Smooth muscle cell (in vitro differentiated cells): ENCODE results near the gene TMEM176A. TPM values are rescaled to one million over a fixed set of nuclear protein-coding genes. Genes with fewer than 3 reads are reported as not detected.

ENCODE experiments used
- DNase-seq: peaks from one replicate; lab custom pipeline; 2025; ENCODE audit not compliant: unreplicated experiment; lab: John Stamatoyannopoulos, UW
- H2AFZ ChIP-seq: fragments of 200-600 bp; sonication (generic); 2 replicates; pipeline ENCODE4 v1.6.0; 2016; ENCODE audit warnings: antibody characterized with exemption, low read depth, mild to moderate bottlenecking
- H3F3A ChIP-seq: fragments of 200-600 bp; sonication (generic); 2 replicates; pipeline ENCODE4 v1.6.0; 2017; ENCODE audit warnings: antibody characterized with exemption, low read depth
- H3K27ac ChIP-seq: fragments of 200-600 bp; sonication (generic); 2 replicates; pipeline ENCODE4 v1.5.1; 2016; ENCODE audit warnings: low read depth, mild to moderate bottlenecking
- H3K27me3 ChIP-seq: fragments of 200-600 bp; sonication (generic); 2 replicates; pipeline ENCODE4 v1.6.1; 2016; ENCODE audit warnings: low read depth, mild to moderate bottlenecking
- H3K36me3 ChIP-seq: fragments of 200-600 bp; sonication (generic); 2 replicates; pipeline ENCODE4 v1.5.1; 2016; ENCODE audit warnings: low read depth
- H3K4me1 ChIP-seq: fragments of 200-600 bp; sonication (generic); 2 replicates; pipeline ENCODE4 v1.5.1; 2016; ENCODE audit warnings: low read depth
- H3K4me2 ChIP-seq: fragments of 200-600 bp; sonication (generic); 2 replicates; pipeline ENCODE4 v1.6.0; 2016; ENCODE audit warnings: mild to moderate bottlenecking
- H3K4me3 ChIP-seq: fragments of 200-600 bp; sonication (generic); 2 replicates; pipeline ENCODE4 v1.5.1; 2016; ENCODE audit warnings: mild to moderate bottlenecking
- H3K79me2 ChIP-seq: fragments of 200-600 bp; sonication (generic); 2 replicates; pipeline ENCODE4 v1.6.0; 2016; ENCODE audit warnings: low read depth, mild to moderate bottlenecking
- H3K9ac ChIP-seq: fragments of 200-600 bp; sonication (generic); 2 replicates; pipeline ENCODE4 v1.6.0; 2016; ENCODE audit warnings: low read depth
- H3K9me3 ChIP-seq: fragments of 200-600 bp; sonication (generic); replicated peaks from 2 replicates; pipeline ENCODE4 v1.5.1; 2016; ENCODE audit warnings: low read depth
- H4K20me1 ChIP-seq: fragments of 200-600 bp; sonication (generic); 2 replicates; pipeline ENCODE4 v1.6.0; 2016; ENCODE audit warnings: low read depth
- WGBS: methylation state at CpG from one replicate; pipeline ENCODE4 v1.1.7; 2016; ENCODE audit warnings: low lambda C conversion rate; 5-methylcytosine and 5-hydroxymethylcytosine counted together
- polyA plus RNA-seq: library from polyadenylated mRNA; unstranded; fragments of >200 nt; fragmentation: Nextera tagmentation; extraction: Ambion mirVana; gene quantifications from 2 replicates; pipeline ENCODE4 v1.2.1, GENCODE V29; 2016
- total RNA-seq: library from RNA; depleted of rRNA; stranded (reverse); fragments of >200 nt; gene quantifications from 2 replicates; pipeline ENCODE4 v1.2.3, GENCODE V29; 2014
- TF ChIP-seq, protein P1 (sequence below): fragments of 200-600 bp; sonication (generic); IDR thresholded peaks from 2 replicates; pipeline ENCODE4 v1.5.1; 2017; ENCODE audit warnings: borderline replicate concordance, mild to moderate bottlenecking, antibody characterized with exemption; ENCODE audit not compliant: insufficient read depth, poor library complexity, severe bottlenecking

The TMEM176A gene
- total and polyA plus RNA-seq, 2 experiments from 2014 or later = 52.8 to 105 TPM

DNA sequence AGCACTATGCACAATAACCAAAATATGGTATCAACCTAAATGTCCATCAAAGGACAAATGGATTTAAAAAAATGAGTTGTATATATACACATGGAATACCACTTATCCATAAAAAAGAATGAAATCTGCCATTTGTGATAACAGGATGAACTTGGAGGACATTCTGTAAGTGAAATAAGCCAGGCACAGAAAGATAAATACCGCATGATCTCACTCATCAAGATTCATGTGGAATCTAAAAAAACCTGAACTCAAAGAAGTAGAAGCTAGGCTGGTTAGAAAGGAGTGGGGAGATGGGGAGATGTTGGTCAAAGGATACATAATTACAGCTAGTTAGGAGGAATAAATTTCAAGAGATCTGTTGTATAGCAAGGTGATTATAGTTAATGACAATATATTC is 34.5 kb downstream of the TMEM176A start:
- Histone ChIP-seq H3K4me3 (no peak overlapping the region), H3K27ac (no peak overlapping the region), H2AFZ (no peak overlapping the region), H3K79me2 (no peaks in the 10 kb centered on the region), H3K36me3 (no peaks in the 10 kb centered on the region), H3K9ac (no peak overlapping the region), H3K4me1 (no peaks in the 10 kb centered on the region), H3K27me3 (no peaks in the 10 kb centered on the region), H4K20me1 (no peaks in the 10 kb centered on the region), H3K4me2 (no peak overlapping the region), H3F3A (no peaks in the 10 kb centered on the region), H3K9me3 (no peaks in the 10 kb centered on the region)
- 50% methylated on average over 1 of the region's 1 CpG for WGBS
- DNase-seq = no peak
- TF ChIP-seq, protein P1, sequence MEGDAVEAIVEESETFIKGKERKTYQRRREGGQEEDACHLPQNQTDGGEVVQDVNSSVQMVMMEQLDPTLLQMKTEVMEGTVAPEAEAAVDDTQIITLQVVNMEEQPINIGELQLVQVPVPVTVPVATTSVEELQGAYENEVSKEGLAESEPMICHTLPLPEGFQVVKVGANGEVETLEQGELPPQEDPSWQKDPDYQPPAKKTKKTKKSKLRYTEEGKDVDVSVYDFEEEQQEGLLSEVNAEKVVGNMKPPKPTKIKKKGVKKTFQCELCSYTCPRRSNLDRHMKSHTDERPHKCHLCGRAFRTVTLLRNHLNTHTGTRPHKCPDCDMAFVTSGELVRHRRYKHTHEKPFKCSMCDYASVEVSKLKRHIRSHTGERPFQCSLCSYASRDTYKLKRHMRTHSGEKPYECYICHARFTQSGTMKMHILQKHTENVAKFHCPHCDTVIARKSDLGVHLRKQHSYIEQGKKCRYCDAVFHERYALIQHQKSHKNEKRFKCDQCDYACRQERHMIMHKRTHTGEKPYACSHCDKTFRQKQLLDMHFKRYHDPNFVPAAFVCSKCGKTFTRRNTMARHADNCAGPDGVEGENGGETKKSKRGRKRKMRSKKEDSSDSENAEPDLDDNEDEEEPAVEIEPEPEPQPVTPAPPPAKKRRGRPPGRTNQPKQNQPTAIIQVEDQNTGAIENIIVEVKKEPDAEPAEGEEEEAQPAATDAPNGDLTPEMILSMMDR = no peak

DNA sequence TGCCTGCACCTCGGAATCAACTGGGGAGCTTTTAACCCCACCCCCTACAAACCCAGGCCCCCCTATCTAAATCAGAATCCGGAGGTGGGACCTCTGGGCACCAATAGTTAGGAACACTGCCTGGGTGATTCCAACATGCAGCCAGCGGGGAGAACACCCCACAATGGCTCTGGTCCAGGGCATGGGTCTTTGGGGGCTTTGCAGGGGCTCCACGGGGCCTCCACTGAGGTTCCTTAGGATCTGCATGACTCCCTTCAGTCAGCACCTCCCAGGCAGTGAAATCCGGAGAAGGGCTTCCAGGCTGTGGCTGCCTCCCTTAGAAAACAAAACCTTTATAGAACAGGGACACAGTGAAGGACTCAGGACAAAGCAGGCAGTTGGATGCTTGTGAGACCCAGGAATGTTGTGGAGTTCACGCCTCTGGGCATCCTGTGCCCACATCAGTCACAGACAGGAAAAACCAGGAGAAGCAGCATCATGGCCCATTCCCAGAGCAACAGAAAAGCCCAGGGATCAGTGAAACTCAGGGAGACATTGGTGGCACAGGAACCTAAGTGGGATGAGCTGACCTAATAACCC is 35.2 kb downstream of the TMEM176A start:
- H4K20me1 ChIP-seq = no peaks in the 10 kb centered on the region

DNA sequence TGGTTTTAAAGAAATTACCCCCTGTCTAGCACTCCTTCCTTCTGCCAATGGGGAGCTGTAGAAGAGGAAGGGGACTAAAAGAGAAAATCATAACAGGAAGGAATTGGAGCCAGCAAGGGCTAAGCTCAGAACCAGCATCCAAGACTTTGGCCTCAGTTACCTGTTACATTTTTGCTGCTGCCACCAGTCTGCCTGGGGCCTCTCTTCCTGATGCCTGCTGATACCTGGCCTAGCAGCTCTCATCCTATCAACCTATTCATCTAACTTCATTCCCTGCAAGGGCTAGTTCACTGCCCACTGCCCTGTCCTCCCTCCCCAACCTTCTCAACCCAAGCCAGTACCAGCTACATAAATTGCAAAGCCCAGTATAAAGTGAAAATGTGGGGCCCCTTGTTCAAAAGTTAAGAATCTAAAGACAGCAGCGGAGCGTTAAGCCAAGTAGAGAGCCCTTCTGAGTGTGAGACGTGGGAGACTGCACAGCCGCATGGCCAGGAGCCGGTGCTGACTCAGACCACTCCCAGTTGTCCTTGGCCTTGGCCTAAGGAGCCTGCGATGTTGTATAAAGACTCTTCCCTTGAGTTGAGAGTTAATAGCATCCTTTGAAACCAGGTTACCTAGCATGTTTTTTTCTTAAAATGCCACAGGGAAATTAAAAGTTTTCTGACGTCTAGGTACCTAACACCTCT is 38.5 kb downstream of the TMEM176A start:
- DNase-seq = no peak
- no peak overlapping the region for H3K4me2 ChIP-seq
- WGBS = 56% methylated on average over 7 of the region's 7 CpGs
- no peaks in the 10 kb centered on the region for H3K36me3 ChIP-seq
- TF ChIP-seq, protein P1 = no peak
- no peaks in the 10 kb centered on the region for H4K20me1 ChIP-seq
- H3K79me2 ChIP-seq = no peaks in the 10 kb centered on the region
- no peaks in the 10 kb centered on the region for H3K27me3 ChIP-seq
- no peaks in the 10 kb centered on the region for H3F3A ChIP-seq
- H3K27ac ChIP-seq = no peak overlapping the region
- no peaks in the 10 kb centered on the region for H3K4me1 ChIP-seq
- H2AFZ ChIP-seq = peak overlapping the region; percentile 64
- no peak overlapping the region for H3K9ac ChIP-seq
- no peaks in the 10 kb centered on the region for H3K9me3 ChIP-seq
- no peak overlapping the region for H3K4me3 ChIP-seq

More for the DNA sequence above, 35.2 kb downstream of the TMEM176A start:
- Histone ChIP-seq H3K27ac (no peak overlapping the region), H3K36me3 (no peaks in the 10 kb centered on the region), H3K79me2 (no peaks in the 10 kb centered on the region), H3K9ac (no peak overlapping the region), H3F3A (no peaks in the 10 kb centered on the region), H3K9me3 (no peaks in the 10 kb centered on the region), H2AFZ (no peak overlapping the region), H3K4me3 (no peak overlapping the region), H3K4me1 (no peaks in the 10 kb centered on the region), H3K4me2 (no peak overlapping the region), H3K27me3 (no peaks in the 10 kb centered on the region)
- no peak for DNase-seq
- WGBS = 91% methylated on average over 6 of the region's 6 CpGs
- TF ChIP-seq, protein P1 = no peak

DNA sequence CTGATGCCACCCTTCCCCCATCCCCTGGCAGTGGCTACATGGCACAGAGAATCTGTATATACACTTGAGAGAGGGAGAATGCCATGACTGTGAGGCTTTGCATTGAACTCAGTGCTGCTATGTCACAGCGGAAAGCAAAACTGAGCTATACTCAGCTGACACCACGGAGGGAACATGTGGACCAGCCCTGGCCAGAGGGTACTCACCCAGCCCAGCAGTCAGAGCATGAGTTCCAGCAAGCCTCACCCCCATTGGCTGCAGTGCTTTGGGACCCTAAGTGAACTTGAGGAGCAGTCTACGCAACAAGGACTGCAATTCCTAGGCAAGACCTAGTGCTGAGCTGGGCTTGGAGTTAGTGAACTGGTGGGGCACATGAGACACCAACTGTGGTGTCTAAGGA is 41.4 kb downstream of the TMEM176A start:
- TF ChIP-seq, protein P1 = no peak
- no peak for DNase-seq
- Histone ChIP-seq H3K9me3 (no peaks in the 10 kb centered on the region), H3K27me3 (no peaks in the 10 kb centered on the region), H3K4me2 (no peak overlapping the region), H3K4me1 (peaks cover 7% of the 10 kb centered on the region), H2AFZ (no peak overlapping the region), H3F3A (no peaks in the 10 kb centered on the region), H3K9ac (no peak overlapping the region), H3K79me2 (no peaks in the 10 kb centered on the region), H3K36me3 (no peaks in the 10 kb centered on the region), H3K27ac (no peak overlapping the region), H3K4me3 (no peak overlapping the region), H4K20me1 (no peaks in the 10 kb centered on the region)
- WGBS = 96% methylated on average over 3 of the region's 3 CpGs
